ENCODE measurements around the gene CDK5.

The CDK5 gene

GRCh38 chr7:151035902-151036301 lies 21.8 kb downstream of the CDK5 start:
- H3K36me3 ChIP-seq (ENCODE audit: insufficient read depth, low read length), result peaks cover 39% of the 10 kb centered on the region; the same call in 1 of the 2 replicates
- no peaks in the 10 kb centered on the region for H3F3A ChIP-seq (ENCODE audit: insufficient read depth, low read length)
- no peak overlapping the region for H2AFZ ChIP-seq (ENCODE audit: low read length)
- no peaks in the 10 kb centered on the region for H3K79me2 ChIP-seq (ENCODE audit: insufficient read depth, low read length)
- H3K4me2 ChIP-seq (ENCODE audit: low read length), result no peak overlapping the region
- H3K9ac ChIP-seq (ENCODE audit: low read length), result no peak overlapping the region
- no peaks in the 10 kb centered on the region for H3K4me1 ChIP-seq (ENCODE audit: insufficient read depth, low read length, severe bottlenecking)
- no peaks in the 10 kb centered on the region for H4K20me1 ChIP-seq (ENCODE audit: insufficient read depth, low read length)
- no peak overlapping the region for H3K27ac ChIP-seq (ENCODE audit: low read depth, low read length, poor library complexity, severe bottlenecking)
- no peaks in the 10 kb centered on the region for H3K27me3 ChIP-seq (ENCODE audit: insufficient read depth, low read length)
- TF ChIP-seq EZH2 (IDR thresholded peaks at IDR 0.05; ENCODE audit: borderline replicate concordance, low read length) (no peak), CTCF (IDR thresholded peaks at IDR 0.05; ENCODE audit: low read length) (no peak)
- no peaks in the 10 kb centered on the region for H3K9me3 ChIP-seq (ENCODE audit: low read length)
- H3K9me2 ChIP-seq (ENCODE audit: low read depth, low read length), result no peaks in the 10 kb centered on the region
- no peak overlapping the region for H3K4me3 ChIP-seq (ENCODE audit: low read depth, low read length, poor library complexity, severe bottlenecking)

GRCh38 chr7:151035026-151035717 lies 22.5 kb downstream of the CDK5 start:
- Histone ChIP-seq H3K79me2 (ENCODE audit: insufficient read depth, low read length) (no peaks in the 10 kb centered on the region), H3K4me1 (ENCODE audit: insufficient read depth, low read length, severe bottlenecking) (no peaks in the 10 kb centered on the region), H3K27ac (ENCODE audit: low read depth, low read length, poor library complexity, severe bottlenecking) (no peak overlapping the region), H3K9me2 (ENCODE audit: low read depth, low read length) (no peaks in the 10 kb centered on the region), H4K20me1 (ENCODE audit: insufficient read depth, low read length) (no peaks in the 10 kb centered on the region), H3K4me3 (ENCODE audit: low read depth, low read length, poor library complexity, severe bottlenecking) (no peak overlapping the region), H3K4me2 (ENCODE audit: low read length) (no peak overlapping the region), H3K36me3 (ENCODE audit: insufficient read depth, low read length) (peaks cover 39% of the 10 kb centered on the region; the same call in 1 of the 2 replicates), H3K9me3 (ENCODE audit: low read length) (no peaks in the 10 kb centered on the region), H3K9ac (ENCODE audit: low read length) (no peak overlapping the region), H2AFZ (ENCODE audit: low read length) (no peak overlapping the region), H3K27me3 (ENCODE audit: insufficient read depth, low read length) (no peaks in the 10 kb centered on the region), H3F3A (ENCODE audit: insufficient read depth, low read length) (no peaks in the 10 kb centered on the region)
- TF ChIP-seq CTCF (IDR thresholded peaks at IDR 0.05; ENCODE audit: low read length), result no peak

GRCh38 chr7:151034312-151035025 lies 23.2 kb downstream of the CDK5 start:
- H3K4me1 ChIP-seq (ENCODE audit: insufficient read depth, low read length, severe bottlenecking), result peaks cover 7% of the 10 kb centered on the region
- H4K20me1 ChIP-seq (ENCODE audit: insufficient read depth, low read length), result no peaks in the 10 kb centered on the region
- no peaks in the 10 kb centered on the region for H3K79me2 ChIP-seq (ENCODE audit: insufficient read depth, low read length)
- no peaks in the 10 kb centered on the region for H3F3A ChIP-seq (ENCODE audit: insufficient read depth, low read length)
- H3K27me3 ChIP-seq (ENCODE audit: insufficient read depth, low read length), result no peaks in the 10 kb centered on the region
- no peak overlapping the region for H2AFZ ChIP-seq (ENCODE audit: low read length)
- no peaks in the 10 kb centered on the region for H3K9me3 ChIP-seq (ENCODE audit: low read length)
- H3K27ac ChIP-seq (ENCODE audit: low read depth, low read length, poor library complexity, severe bottlenecking), result no peak overlapping the region
- no peak overlapping the region for H3K4me2 ChIP-seq (ENCODE audit: low read length)
- no peak for TF ChIP-seq EZH2 (IDR thresholded peaks at IDR 0.05; ENCODE audit: borderline replicate concordance, low read length)
- no peak for TF ChIP-seq CTCF (IDR thresholded peaks at IDR 0.05; ENCODE audit: low read length)
- peaks cover 39% of the 10 kb centered on the region; the same call in 1 of the 2 replicates for H3K36me3 ChIP-seq (ENCODE audit: insufficient read depth, low read length)
- no peak overlapping the region for H3K9ac ChIP-seq (ENCODE audit: low read length)
- H3K4me3 ChIP-seq (ENCODE audit: low read depth, low read length, poor library complexity, severe bottlenecking), result no peak overlapping the region
- no peaks in the 10 kb centered on the region for H3K9me2 ChIP-seq (ENCODE audit: low read depth, low read length)
